Skin of body (tissue), 2 donors: ENCODE data around the gene NTHL1. TPM values are rescaled to one million over a fixed set of nuclear protein-coding genes. Genes with fewer than 3 reads are reported as not detected.

ENCODE experiments used
- DNase-seq: peaks from one replicate; lab custom pipeline; 2025; lab: John Stamatoyannopoulos, UW
- total RNA-seq: library from RNA; depleted of rRNA; stranded (reverse); fragments of >200 nt; gene quantifications from one replicate; pipeline ENCODE4 v1.2.3, GENCODE V29; 2014

NTHL1 gene
- total RNA-seq, 1 donor from 2014 or later: 14.8 TPM

DNA sequence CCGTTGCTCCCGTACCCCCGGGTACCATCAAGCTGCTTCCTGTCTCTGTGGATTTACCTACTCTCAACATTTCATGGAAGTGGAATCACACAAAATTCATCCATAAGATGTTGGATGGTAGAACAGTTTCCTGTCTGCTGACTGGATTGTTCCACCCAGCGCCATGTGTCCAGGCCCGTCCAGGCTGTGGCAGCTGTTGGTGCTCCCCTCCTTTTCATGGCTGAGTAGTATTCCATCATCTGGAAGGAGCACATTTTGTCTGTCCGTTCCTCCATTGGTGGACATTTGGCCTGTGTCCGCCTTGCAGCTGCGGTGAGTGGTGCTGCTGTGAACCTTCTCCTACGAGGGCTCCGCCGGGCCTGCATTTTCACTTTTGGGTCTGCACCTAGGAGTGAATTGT lies 18.5 kb upstream of the NTHL1 start:
- DNase-seq: no peak

DNA sequence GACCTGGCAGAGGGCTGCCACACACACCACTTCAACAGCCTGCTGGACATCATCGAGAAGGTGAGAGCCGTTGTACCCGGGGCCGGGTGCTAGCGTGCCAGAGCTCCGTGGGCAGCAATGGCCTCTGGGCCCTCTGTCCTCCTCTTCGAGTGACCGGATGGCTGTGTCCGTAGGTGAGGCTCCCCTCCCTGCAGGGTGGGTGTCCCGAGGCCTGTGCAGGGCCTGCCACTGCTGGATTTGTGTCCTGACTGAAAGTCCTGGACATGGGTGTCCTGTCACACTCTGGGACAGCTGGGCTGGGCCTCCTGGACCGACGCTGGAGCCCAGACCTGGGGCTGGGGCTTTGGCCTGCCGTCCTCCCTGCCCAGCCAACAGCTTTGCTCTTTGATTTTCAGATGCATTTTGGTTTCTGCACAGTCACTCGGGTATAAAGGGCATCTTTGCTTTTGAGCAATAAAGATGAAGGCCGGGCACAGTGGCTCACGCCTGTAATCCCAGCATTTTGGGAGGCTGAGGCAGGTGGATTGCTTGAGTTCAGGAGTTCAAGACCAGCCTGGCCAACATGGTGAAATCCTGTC lies 16.8 kb upstream of the NTHL1 start:
- DNase-seq: no peak

DNA sequence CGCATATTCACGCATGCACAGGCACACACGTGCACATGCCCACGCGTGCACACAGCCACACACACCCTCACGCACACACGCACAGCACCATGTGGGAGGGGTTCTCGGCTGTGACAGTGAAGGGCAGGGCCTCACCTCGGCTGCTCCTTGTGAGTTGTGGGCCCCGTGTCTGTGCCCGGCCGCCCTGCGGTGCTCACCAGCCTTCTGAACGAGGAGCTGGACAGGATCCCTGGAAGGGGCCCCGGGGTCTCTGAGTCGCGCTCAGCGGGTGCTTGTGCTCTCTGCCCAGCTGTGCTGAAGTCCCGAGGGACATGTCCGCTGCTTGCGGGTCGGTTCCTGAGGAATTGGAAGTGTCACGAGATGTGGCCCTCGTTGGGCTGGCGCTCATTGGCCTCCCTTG lies 16.2 kb upstream of the NTHL1 start:
- DNase-seq: no peak

DNA sequence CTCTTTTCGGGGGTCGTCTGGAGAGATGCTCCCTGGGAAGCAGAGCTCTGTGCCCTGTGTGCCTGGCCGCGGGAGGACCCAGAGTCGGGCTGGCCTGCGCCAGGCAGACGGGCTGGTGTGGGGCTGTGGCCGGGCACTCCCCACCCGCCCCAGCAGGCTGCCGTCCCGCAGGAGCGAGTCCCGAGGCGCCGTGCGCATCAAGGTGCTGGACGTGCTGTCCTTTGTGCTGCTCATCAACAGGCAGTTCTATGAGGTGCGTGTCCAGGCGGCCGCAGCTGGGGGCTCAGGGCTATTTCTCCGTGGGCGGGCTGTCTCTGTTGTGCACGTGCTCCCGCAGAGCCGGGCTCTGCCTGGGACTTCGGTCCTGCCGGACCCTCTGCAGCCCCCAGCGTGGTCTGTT lies 15.2 kb upstream of the NTHL1 start:
- DNase-seq: no peak

DNA sequence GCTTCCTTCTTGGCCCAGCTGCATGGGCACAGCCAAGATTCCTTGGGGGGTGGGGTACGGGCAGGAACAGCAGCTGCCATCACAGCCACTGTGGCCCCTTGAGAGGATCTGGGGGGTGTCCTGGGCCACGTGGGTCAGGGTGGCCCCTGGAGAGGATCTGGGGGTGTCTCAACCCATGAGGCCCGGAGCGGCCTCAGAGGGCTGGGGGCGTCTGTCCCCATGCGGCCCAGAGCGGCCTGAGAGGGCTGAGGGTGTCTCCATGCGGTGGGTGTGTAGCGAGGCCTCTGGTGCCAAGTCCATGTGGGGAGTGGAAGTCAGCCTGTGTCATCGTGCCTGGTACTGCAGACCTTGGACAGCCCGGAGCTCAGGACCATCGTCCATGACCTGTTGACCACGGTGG lies 13.9 kb upstream of the NTHL1 start:
- DNase-seq: no peak

DNA sequence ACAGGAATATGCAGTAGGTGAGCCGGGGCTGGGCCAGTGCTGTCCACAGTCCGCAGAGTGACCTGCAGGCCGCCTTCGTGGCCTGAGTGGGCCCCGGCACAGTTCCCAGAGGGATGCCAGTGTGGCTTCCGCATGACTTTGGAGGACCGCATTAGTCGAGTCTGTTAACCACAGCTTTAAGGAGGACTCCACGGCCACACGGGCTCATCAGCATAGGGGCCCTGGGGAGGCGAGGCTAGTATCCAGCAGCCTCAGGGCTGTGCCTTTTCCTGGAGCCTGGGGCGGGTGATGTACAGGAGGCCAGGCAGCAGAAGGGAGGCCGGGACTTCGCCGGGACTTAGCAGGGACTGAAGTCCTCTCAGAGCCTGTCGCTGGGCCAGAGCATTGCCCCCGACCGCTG lies 13.4 kb upstream of the NTHL1 start:
- DNase-seq: no peak

DNA sequence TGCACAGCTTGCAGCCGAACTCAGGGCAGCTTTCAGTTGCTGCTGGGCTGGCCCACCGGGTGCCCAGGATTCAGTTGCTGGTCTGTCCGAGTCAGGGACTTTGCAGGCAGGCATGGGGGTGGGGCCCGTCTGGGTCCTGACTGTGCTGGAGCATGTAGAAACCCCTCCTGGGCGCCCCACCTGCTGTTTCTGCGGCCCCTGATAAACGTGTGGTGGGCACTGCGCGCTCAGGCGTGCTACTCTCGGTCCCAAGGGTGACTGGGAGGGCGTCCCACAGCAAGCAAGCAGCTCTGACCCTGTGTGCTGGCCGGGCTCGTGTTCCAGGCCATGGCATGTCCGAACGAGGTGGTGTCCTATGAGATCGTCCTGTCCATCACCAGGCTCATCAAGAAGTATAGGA lies 12.7 kb upstream of the NTHL1 start:
- DNase-seq: no peak

DNA sequence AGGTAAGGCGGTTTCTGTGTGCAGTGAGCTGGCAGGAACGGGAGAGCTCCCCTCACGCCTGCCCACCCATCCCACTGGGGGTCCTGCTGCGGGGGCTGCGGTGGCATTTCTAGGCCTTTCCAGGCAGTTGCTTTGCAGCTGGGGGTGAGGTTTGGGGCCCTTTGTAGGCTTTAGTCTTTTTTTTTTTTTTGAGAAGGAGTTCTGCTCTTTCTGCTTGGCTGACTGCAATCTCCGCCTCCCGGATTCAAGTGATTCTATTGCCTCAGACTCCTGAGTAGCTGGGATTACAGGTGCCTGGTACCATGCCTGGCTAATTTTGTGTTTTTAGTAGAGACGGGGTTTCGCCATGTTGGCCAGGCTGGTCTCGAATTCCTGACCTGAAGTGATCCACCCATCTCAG lies 11.2 kb upstream of the NTHL1 start:
- DNase-seq: no peak

DNA sequence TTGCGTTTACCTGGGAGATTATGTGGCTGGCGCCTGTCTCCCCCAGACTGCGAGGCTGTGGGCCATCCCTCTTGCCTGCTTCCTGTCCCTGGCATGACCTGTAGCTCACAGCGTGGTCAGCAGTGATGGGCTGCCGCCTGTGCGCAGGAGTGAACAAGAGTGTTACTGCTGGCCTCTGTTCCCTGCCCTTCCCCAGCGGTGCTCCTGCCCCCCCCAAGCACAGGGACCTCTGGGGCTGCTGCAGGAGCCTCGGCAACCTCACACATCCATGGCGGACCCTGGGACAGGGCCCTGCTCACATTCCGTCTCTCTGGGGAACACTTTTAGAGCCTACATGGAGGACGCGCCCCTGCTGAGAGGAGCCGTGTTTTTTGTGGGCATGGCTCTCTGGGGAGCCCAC lies 10.8 kb upstream of the NTHL1 start:
- DNase-seq: no peak

DNA sequence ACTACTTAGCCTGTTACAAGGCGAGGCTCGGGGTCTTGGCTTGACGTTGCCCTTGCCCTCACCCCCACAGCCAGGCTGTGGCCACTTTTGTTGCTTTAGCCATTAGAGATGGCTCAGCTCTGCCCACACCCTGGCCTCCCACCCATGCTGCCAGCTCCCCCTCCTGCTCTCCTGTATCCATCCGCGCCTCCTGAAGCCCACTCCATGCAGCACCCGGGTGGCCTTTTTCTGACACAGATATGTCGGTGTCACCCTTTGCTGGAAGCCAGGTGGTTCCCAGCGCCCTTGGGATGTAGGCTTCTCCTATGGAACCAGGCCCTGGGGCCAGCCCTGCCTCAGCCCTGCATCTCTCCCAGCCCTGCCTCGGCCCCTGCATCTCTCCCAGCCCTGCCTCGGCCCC lies 9.8 kb upstream of the NTHL1 start:
- no peak for DNase-seq

DNA sequence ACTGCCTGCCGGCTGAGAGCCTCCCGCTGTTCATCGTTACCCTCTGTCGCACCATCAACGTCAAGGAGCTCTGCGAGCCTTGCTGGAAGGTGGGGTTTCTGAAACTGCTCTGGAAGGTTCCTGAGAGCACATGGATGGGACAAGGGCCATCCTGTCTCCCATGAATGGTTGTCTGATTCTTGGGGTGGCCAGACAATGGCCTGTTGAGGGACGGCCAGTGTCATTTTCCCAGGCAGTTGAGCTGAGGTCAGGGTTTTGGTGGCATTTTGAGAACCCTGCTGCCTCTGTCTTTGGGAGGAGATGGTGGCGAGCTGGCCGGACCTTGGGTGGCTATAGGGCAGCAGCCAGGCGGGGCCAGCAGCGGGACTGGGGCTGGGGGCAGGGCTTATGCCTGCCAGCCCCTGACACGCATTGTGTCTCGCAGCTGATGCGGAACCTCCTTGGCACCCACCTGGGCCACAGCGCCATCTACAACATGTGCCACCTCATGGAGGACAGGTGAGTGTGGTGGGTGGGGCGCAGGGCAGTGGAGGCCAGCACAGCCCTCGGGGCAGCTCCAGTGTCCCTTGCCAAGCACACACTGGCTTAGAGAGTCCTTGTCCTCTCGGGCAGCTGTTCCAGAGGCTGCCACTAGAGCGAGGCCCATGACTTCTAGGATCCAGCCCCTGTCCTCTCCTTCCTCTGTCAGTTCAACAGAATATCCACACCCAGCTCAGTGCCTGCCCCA lies 9.2 kb upstream of the NTHL1 start:
- DNase-seq: no peak

DNA sequence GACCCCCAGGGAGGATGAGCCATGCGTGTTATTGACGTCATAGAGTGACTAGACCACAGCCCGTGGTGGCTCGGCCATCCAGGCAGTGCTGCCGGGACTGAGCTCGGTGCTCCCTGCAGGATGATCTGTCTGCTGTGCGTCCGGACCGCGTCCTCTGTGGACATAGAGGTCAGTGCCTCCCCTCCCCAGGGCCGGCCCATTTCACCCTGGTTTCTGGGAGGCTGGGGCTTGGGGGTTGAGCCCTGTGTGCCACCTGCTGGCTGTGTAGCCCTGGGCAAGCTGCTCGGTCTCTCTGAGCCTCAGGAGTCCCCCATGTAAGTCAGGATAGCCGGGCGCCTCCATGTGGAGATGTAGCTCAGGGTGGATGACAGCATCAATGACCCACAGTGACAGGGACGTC lies 8.4 kb upstream of the NTHL1 start:
- no peak for DNase-seq

DNA sequence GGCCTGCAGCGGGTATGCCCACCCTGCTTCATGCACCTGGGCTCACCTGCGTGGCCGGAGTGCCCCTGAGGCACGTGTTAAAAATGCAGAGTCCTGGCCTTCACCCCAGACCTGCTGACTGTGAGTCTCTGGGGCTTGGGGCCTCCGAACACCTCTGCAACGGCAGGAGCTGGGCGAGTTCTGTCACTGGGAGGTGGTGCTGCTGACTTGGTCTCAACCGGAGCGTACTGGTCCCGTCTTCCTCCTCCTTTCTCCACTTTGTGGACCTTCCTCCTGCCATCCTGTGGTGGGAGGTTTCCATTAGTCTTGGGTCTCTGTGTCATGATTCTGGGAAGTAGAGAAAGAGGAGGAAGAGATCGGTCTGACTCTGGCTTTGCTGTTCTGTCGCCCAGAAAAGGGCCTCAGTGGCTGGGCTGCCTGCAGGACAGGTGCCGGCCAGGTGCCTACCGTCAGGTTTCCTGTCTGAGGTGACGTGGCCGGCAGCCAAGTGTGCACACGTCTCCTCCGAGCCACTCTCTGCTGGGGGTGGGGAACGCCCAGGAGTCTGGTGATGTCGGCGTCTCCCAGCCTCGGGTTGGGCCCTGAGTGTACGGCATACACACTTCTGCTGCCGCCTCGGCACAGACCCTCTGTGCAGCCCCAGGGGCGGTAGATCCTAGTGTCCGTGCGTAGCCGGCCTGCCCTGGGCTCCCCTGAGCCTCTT lies 7.1 kb upstream of the NTHL1 start:
- no peak for DNase-seq

DNA sequence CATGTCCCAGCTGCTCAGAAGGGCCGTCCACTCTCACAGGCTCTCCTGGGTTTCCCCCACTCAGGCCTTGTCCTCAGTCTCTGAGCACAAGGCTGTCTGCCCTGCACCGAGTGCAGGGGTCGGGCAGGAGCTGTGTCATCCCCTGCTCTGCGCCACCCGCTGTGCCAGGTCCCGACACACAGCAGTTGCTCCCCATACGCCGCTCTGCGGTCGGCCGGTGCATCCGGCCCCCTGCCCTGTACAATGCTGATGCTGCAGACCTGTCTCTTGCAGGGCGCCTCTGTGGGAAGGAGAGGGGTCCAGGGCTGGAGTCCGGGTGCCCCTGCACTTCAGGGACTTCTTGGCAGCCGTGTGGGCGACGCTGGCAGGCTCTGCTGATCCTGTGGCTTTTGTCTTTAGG lies 6.3 kb upstream of the NTHL1 start:
- DNase-seq: no peak

DNA sequence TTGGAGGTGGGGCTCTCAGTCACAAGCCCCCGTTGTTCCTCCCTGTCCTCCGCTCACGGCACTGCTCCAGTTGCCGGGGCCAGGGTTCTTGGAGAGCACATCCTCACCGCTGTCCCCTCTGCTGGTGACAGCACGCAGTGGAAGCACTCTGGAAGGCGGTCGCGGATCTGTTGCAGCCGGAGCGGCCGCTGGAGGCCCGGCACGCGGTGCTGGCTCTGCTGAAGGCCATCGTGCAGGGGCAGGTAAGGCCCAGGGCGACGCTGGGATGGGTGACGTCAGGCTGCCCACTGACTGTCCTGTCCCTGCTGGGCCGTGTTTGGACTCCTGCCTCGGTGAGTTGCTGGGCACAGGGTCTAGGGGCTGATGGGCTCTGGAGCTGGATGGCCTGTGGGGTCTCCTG lies 5.6 kb upstream of the NTHL1 start:
- DNase-seq: no peak

DNA sequence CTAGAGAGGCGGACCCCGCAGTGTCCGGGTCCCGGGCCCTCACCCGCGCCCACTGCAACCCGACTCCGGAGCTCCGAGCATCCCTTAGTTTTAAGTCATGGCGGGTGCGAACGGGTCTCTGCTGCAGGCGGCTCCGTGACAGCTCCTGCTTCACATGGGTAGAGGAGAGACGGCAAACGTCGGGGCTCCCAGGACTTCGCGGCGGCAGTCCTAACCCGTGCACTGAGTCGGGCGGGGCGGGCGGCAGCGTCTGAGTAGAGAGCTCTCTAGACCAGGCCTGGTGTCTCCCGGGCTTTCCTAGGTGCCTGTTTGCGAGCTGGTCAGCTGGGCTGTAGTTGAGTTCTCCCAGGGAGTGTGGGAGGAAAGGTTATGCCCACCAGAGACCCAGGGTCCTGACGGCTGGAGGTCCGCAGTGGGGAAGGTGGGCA lies 496 bp upstream of the NTHL1 start:
- no peak for DNase-seq

DNA sequence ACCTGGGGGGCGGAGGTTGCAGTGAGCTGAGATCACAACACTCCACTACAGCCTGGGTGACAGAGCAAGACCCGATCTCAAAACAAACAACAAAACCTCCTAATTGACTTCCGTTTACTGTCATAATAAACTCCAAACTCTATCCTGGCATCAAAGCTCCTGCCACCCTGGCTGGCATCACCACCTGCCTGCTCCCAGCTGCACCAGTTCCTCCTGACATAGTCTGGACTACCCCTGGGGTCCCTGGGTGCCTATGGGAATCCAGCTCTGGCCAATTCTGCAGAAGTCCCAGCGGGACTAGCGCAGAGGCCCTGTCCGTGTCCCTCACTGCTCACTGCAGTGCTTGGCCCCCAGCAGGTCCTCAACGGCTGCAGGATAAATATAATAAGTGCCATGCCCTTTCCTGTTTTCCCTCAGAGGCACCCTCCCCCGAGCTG lies 723 bp downstream of the NTHL1 start:
- DNase-seq: no peak

DNA sequence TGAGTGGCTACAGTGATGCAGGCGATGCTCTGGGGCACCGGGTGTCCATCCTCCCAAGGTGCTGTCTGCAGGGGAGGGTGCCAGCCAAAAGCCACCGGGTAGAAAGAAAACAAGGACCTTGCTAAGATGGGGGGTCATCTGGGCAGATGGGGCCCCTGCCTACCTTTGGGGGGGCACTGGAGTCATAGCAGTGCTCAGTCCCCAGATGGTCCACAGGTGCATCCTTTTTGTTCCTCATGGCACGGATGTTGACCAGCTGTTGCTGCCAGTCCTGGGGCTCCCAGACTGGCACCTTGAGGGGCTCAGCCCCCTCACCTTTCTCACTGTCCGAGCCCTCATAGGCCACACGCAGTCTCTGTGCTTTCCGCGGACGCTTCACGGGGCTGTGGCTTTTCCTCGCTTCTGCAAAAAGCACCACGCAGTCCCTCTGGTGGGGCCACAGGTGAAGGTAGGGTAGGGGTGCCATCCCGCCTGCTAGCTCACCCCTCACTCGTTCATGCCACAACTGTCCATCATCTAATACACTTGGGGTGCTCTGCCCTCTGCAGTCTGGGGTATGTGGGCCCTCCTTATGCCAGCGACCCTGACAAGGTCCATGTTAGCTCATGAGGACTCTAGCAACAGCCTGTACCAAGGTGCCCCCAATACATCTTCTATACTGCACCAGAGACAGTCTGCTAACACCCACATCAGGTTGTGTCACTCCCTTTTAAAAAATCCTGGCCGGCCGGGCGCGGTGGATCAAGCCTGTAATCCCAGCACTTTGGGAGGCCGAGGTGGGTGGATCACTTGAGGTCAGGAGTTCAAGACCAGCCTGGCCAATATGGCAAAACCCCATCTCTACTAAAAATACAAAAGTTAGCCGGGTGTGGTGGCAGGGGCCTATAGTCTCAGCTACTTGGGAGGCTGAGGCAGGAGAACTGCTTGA lies 1.4 kb downstream of the NTHL1 start:
- no peak for DNase-seq

DNA sequence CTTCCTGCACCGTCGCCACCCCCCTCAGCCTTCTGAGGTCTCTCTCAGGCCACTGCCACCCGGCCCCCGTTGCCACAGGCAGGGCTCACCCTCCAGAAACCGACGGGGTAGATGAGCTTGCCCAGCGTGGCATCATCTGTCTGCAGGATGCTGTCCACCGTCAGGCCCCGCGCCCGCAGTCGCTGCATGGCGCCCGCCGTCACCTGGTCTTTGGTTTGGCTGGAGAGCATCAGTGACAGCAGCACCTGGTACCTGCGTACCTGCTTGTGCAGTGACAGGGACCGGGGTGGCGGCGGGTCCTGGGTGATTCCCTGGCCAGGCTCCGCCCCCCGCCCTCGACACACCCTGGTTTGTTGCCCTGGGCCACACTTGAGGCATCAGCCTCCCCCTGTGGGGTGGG lies 3.1 kb downstream of the NTHL1 start:
- no peak for DNase-seq

DNA sequence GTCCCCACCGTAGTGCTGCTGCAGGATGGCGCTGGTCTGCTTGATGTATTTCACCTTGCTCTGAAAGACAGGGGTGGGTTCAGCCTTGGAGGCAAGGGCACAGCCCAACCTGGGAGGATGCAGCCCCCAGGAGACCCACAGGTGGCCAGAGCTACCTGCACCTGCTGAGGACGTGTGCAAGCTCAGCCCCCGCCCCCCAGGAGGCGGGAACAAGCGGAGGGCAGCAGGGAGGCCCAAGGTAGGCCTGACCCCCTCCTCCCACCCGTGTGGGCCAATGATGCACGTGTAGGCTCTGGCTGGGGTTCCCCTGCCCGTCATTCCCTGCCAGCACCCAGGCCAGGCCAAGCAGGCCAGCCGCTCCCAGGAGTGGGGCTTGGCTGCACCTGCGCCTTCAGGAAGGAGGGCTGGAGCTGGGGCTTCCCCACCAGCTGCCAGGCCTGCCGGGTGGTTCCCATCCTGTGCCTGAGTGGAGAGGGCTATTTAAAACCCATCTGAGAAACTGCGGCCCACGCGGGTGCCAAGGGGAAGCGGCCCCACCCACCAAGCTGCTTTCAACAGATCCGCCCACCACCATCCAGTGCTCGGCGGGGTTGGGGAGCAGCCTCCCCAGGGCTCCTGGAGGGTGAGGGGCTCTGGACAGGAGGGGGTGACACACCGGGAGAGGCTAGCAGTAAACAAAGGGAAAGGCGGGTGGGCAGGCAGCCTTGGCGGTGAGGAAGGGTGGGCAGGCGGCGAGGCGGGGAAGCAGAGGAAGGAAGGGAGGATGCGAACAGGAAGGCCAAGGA lies 3.8 kb downstream of the NTHL1 start:
- DNase-seq: no peak
